Activated CD4-positive, alpha-beta T cell treated with anti-CD3 and anti-CD28 coated beads for 48 hours (primary cell): ENCODE results near the gene NAP1L4.
A peak's percentile ranks its signal among the peaks of the same experiment; 100 is the strongest.

Source experiments
- DNase-seq: peaks from one replicate; pipeline ENCODE4 v3.0.0-alpha.2; 2020

Gene NAP1L4

DNA sequence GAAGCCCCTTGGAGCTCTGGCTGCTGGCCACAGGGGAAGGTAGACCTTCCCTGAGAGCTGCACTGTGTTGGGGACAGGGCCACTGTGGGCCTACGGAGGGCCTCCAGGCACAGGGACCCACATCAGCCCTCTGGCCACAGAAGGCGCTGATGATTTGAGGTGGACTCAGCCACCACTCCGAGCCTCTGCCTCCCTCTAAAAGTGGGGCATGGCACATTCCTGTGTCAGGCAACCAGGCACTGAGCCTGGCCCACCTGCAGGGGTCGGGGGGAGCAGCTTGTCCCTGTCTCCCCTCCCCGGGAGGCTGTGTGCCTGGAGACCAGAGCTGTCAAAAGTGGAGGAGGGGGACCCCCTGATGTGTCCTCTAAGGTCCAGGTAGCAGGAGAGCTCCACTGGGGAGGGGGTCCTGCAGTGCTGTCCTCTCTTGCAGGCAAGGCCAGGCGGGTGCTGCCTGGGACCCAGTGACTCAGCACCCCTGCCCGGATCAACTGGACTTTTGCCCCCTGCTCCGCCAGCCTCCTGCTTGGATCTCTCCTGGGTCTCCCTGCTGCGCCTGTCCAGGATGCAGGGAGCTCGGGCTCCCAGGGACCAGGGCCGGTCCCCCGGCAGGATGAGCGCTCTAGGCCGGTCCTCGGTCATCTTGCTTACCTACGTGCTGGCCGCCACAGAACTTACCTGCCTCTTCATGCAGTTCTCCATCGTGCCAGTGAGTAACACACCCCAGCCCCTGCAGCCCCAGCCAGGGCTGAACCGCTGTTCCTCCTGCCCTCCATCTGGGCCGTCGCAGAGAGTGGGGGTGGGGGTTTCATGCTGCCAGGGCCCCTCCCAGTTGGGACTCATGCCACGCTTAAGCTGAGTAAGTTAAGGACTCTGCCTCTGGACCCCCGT is 89.1 kb downstream of the NAP1L4 start:
- no peak for DNase-seq

DNA sequence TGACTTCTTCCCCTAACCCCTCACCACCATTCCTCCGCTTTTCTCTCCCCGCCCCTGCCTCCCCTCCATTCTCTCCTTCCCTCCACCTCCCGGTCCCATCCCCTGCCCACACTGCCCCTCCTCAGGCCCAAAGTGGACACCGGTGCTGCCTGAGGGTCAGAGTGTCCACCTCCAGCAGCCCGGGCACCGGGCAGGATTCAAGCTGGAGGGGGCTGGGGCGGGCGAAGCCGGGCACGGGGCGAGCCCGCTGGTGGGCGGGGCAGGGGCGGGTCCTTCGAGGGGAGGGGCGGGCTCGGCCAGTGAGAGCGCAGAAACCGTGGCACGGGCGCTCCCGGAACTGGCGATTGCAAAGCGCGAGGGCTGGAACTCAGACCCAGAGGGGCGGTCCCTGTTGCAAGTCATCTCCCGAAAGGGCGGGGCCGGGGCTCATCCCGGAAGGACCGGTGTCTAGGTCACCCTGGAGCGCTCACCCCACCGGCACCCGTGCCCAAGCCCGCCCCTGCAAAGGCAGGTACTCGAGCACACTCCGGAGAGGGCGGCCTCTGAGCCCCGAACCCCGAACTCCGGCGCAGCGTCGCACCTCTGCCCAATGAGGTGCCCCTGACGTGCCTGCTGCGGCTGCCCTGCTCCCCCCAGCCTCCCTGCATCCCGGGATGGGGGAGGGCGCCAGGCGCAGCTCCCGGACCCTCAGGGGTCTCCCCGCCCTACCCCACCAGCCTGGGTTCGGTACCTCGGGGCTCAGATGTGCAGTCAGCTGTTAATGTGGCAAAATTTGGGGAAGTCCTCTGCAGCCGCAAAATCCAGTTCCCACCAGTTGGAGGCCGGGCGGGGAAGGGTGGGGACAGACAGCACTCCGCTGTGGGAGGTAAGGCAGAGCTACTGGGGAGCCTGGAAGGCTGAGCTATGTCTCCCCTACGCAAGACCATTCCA is 90.0 kb downstream of the NAP1L4 start:
- peak; percentile 97 for DNase-seq

DNA sequence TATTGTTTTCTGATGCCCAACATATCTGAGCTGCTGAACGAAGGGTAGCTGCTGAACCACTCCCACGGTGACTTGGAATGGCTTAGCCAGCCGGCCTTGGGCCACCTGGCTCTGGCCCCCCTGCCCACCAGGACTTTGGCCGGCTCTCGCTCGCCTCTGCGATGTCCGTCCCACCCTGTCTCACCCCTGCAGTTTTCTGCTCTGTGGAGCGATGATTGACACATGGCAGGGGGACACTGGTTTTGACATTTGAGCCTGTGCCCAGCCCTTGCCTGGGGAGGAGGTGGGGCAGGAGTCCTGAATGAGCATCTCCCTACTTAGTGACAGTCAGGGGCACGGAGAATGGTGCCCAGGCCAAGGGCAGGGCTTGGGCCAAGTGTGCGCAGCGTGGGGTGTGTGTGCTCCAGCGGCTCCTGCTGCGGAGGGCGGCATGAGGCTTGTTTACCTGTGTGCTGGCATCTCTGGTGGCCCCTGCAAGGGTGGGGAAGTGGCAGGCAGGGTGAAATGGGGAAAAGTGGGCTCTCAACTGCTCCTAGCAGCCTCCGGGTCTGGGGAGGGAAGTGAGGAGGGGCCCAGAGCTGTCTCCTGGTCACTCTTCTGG is 90.8 kb downstream of the NAP1L4 start:
- DNase-seq, result no peak

DNA sequence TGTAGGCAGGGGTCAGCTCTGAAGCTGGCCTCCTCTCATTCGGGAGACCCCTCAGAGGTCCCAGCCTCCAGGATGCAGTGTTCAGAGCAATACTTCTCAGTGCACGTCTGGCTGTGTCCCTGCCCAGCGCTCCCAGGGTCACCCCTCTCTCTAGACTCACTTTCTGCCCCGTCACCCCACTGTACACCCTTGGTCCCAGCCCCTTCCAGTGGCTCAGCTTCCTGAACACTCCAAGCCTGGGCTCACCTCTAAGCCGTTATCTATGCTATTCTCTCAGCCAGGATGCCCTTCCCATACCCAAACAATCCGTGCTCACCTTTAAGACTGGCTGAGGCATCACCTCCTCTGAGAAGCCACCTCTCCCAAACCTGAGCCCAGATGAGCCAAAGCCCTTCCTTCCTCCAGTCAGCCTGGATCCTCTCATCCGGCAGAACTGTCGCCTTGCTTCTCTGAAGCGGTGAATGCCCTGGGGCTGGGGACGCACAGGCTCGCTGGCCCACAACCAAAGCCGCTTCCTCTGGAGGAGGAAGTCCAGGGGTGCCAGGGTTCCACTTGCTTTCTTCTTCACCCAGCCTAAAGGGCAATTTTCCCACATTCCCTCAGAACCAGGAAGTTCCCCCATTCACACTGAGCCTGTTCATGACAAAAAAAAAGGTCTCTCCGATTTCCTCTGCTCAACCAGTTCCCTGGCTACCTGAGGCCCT is 92.9 kb downstream of the NAP1L4 start:
- DNase-seq, result no peak

DNA sequence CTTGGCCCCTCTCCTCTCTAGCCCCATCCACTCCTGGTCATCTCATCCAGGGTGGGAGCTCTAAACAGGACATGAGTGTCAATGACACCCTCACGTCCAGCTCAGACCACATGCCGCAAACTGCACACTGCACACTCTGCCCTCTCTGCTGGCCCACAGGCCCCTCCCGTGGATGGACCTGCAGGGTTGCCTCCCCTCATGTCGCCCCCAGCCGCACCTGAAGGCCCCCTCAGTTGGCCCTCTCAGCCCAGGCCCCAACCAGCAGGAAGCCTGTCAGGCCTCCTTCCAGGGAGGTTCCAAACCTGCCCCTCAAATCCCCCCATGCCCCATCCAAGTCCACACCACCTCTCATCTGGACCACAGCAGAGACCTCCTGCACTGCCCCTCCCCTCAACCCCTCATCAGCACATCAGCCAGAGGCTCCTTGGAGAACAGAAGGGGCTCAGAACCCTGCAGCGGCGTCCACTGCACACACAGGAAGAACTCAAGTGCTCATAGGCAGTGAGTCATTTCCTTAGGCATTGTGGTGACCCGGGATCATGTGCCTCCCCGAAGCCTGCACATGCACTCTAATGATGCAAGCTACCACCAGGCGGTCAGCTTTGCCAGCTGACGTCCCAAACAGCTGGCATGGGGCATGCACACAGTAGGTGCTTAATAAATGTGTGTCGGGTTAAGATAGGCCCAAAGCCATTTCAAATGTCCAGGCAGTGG is 93.6 kb downstream of the NAP1L4 start:
- DNase-seq, result peak; percentile 68

DNA sequence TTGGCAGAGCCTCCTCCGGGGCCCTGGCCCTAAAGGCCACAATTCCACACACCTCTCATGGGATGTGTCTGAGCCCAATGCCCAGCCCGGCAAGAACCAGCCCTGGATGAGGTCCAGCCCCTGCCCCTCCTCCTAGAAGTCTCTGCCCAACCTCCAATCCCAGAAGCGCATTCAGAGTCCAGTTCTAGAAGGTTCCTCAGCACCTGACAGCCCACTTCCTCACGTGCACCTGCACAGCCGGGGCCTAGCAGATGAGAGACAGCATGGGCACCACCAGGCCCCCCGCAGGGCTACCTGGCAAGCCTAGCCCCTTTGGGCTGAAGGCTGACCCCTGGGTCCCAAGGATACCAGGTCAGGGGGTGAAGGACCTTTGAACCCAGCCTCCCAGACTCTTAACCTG is 95.1 kb downstream of the NAP1L4 start:
- no peak for DNase-seq

DNA sequence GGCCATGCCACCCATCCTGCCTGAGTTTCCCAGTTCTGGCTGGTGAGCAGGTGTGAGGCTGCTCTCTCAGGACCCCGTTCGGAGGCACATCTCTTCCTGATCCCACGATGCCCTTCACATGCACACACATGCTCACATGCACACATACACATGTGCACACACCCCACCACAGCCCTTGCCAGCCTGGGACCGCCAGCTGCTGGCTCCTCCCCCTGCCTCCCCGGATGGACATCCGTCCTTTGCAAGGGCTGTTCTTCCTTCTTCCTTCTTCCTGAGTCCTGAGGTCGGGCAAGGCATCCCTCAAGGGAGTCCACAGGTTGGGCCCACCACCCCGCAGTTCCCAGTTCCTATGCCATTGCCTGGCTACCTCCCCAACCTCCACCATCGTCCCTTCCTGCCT is 96.1 kb downstream of the NAP1L4 start:
- DNase-seq, result no peak
